Stimulated activated CD8-positive, alpha-beta memory T cell treated with anti-CD3 and anti-CD28 coated beads, Interleukin-12 subunit alpha, Interleukin-12 subunit beta, amount 100 ng/mL, for 4 hours (primary cell): Measurements from ENCODE around the gene TSPAN5.
"Not testable (repeated sequence)": the region's sequence is repeated elsewhere in the genome, so short reads cannot be mapped to it uniquely, and the experiment has no call there.

Experiments used
- DNase-seq: peaks from one replicate; pipeline ENCODE4 v3.0.0-alpha.2; 2020; ENCODE audit warnings: low read depth

TSPAN5 gene

DNA sequence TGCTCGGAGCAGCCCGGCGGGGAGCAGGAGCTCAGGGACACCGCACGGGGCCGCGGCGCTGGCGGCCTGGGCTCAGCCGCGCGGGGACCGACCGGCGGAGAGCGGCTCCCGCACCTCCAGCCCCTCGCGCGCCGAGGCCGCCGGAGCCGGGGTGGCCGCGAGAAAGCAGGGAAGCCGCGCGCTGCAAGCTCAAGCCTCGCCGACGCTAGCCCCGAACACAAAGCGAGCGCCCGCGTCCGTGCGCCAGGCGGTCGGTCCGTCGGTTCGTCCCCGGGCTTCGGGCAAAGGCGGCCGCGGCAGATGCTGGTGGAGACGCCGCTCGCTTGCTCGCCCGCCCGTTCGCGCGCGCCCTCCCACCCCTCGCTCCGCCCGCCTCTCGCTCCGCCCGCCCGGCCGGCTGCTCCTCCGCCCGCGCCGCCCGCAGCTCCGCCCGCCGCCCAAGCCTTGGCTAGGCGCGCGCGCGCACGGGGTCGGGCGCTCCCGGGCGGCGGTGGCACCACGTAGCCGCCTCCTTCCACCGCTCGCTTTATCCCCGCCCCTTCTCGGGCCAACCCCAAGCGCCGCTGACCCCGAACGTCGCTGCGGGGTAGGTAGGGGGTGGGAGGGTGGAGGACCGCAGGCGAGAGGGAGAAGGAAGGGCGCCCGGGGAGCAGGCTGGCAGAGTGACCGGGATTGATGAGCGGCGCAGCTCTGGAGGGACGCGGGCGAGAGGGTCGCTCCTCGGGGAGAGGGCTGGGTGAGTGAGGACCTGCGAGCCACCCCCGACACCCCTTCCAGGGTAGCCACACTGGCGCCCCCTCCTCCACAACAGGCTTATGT, at the start of gene TSPAN5:
Gene TSPAN5, minus strand, starts transcription at position 325 of the 819 bp plus-strand sequence.
- DNase-seq, result peak; percentile 82

DNA sequence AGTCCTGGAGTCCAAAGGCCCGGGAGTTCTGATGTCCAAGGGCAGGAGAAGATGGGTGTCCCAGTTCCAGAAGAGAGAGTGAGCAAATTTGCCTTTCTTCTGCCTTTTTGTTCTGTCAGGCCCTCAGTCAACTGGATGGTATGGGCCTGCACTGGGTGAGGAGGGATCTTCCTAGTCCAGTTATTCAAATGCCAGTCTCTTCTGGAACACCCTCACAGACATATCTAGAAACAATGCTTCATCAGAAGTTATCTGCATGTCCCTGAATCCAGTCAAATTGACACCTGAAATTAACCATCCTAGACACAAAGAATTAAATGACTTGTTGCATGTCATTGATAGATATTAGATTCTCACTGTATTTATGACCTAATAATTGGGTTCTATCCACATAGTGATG, 48.5 kb upstream of the TSPAN5 start:
- no peak for DNase-seq

DNA sequence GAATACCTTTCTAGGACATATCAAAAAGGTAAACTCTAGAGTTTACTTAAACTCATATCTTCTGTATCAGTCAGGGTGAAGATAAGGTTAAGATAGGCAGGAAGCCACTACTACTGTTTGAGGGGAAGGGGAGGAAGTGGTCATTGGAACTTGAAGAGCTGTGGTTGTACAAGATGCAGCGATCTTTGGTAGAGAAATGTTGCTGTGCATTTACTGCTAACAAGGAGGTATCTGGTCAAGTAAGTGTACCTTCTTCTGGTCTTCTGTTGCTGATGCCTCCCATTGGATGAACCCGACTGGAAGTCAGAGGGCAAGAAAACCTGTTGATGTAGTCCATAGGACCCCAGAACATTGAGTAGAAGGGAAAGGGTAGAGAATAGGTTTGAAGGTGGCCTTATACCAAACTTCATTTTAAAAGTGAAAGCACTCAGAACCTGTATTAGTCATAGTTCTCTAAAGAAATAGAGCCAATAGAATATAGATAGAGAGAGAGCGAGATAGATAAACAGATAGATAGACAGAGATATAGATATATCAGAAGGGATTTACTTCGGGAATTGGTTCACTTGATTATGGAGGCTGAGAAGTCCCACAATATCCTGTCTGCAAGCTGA, 47.9 kb upstream of the TSPAN5 start:
- DNase-seq, result peak; percentile 1

DNA sequence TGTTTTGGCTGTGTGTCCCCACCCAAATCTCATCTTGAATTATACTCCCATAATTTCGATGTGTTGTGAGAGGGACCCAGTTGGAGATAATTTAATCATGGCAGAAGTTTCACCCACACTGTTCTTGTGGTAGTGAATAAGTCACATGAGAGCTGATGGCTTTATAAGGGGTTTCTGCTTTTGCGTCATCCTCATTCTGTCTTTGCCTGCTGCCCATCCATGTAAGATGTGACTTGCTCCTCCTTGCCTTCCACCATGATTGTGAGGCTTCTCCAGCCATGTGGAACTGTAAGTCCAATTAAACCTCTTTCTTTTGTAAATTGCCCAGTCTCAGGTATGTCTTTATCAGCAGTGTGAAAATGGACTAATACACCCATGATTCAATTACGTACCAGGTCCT, 47.2 kb upstream of the TSPAN5 start:
- not testable (repeated sequence) for DNase-seq

DNA sequence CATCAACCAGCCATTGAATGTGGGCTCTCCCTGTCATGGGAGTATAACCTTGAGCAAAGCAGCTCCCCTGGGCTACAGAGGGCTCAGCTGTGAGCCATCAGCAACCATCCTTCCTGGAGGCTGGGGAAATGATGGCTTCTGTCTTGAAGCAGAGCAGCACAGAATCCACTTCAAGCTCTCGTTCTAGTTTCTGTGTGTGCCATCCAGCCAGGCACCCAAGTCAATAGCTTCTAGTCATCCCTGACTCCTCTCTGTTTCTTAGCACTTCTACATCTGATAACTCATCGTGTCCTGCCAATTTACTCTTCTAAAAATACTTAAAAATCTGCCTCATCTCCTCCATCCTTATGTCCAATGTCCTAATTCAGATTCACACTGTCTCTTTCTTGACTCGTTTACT, 42.2 kb upstream of the TSPAN5 start:
- no peak for DNase-seq

DNA sequence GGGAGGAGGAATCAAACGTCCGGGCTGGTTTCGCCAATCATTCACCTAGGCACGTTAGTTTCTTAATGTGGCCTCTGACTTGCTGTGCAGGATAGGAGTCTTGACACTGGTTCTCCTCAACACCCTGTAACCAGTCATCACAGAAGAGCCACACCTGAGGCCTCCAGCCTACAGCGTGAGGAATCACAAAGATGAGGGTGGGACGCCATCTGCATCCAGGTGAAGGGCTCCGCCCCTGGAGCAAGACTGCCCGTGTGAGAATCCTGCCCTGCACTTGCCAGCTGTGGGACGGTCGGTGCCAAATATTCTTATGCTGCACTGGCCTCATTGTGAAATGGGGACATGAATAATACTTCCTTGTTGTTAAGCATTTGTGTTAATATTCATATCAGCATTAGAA, 35.7 kb upstream of the TSPAN5 start:
- no peak for DNase-seq

DNA sequence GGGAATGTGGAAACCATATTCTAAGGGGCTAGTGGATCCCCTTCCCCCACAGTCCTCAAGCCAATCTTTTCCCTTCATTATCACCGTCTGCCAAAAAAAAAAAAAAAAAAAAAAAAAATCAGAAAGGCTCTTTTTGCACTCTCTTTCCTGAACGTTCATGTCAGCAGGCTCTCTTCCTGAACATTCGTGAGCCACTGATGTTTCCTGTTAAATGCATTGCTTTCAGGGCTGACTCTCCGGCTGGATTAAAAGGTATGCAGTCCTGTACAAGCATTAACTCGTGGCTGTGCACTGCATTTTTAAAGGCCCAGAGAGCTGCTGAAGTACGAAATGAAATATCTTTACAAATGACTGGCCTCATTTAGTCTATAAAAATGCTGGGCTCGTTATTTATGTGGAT, 34.0 kb upstream of the TSPAN5 start:
- DNase-seq, result no peak

DNA sequence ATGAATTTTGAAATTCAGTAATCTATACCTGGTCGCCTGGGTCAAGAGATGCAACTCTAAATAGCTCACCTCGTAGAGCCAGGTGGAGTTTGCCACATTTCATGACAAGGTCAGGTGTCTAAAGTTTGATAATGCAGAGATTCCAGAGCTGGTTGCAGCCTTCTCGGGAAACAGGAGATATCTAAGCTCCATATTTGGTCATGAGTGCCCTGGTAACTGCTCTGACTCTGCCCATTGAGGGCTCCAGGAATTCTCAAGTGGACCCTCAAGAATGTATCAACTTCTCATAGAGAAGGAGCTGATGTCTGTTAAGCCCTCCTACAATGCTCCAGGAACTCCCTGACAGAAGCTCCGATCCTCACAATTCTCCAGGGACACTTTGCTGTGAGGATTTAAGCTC, 33.2 kb upstream of the TSPAN5 start:
- DNase-seq, result no peak

DNA sequence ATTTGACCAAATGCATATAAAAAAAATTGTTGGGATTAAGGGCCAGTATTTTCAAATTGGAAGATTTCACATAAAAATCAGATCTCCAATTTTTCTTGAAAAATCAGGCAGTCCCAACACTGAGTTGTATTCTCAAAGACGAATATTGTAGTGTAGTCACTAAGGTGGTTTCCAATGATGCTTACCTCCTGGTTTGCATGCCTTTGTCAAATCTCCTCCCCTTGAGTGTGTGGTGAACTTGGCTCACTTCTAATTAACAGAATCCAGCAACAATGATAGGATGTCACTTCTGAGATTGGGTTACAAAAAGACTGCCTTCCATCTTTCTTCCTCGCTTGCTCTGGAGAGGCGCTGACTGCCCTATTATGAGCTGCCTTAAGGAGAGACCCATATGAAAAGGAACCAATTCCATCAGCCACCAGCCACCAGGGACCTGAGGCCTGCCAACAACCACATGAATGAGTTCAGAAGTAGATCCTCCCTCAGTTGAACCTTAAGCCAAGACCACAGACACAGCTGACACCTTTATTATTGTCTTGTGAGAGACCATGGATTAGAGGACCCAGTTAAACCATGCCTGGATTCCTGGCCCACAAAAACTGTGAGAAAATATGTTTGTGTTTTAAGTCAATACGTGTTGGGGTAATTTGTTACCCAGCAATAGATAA, 31.2 kb upstream of the TSPAN5 start:
- no peak for DNase-seq

DNA sequence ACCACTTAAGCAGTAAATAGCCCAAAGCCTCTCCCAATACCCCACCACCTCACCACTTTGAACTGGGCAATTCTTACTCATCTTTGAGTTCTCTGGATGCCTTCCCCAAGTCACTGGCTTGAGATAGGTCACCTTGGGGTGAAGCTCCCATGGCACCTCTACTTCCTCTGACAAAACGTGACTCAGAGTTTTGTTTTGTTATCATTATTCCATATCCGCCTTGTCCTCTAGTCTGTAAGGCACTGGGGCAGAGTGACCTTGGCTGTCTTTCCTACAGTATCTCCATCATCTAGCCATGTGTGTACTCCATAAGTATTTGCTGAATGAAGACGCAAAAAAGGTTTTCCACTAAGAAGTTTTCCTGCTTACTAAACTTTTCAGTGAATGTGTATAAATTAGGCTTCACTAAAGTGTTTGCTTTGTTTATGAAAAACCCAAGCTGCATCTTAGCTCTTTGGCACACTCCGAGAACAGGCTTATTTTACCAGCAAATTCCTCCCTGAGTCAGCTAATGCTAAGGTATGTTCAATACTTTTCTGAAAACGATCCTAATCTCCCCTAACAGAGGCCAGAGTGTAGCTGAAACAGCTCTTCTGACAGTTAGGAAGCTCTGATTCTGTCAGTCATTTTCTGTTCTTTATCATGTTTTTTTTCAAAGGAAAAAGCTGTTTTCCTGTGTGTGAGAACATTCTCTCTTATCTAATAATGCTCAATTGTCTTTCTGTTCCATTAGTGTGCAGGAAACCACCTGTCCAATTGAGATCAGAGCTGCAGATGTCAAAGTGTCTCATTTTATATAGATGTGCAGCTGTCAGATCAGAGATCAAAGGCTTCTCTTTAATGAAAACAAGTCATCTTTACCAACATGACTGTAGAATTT, 30.2 kb upstream of the TSPAN5 start:
- DNase-seq, result no peak

DNA sequence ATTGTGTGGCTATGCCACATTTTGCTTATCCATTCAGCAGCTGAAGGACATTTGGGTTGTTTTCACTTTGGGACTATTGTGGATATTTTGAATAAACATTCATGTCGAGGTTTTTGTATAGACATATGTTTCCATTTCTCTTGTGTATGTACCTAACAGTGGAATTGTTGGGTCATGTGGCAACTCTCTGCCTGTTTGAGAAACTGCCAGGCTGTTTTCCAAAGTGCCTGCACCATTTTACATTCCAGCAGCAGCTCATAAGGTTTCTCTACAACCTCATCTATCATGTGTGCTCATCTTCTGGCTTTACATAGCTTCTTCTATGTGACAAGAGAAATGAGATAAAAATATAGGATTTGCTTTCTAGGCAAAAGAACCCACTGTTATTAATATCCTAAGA, 29.5 kb upstream of the TSPAN5 start:
- DNase-seq, result no peak

DNA sequence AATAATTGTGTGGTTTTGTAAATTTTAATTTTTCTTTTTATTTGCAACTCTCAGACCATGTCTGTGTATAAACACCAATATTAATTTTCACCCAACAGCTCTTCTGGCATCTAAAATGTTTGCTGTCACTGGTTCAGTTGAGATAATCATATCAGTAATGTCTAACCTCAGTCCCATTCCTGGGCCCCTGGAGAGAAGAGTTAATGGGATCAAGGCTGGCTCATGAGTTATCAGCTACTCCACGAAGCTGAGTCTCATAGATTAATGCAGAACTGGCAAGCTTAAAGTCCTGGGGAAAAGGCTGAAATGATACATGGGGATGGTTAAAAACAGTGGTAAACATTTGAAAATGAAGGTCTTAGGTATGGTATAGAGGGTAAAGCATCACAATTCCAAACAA, 28.4 kb upstream of the TSPAN5 start:
- DNase-seq, result no peak

DNA sequence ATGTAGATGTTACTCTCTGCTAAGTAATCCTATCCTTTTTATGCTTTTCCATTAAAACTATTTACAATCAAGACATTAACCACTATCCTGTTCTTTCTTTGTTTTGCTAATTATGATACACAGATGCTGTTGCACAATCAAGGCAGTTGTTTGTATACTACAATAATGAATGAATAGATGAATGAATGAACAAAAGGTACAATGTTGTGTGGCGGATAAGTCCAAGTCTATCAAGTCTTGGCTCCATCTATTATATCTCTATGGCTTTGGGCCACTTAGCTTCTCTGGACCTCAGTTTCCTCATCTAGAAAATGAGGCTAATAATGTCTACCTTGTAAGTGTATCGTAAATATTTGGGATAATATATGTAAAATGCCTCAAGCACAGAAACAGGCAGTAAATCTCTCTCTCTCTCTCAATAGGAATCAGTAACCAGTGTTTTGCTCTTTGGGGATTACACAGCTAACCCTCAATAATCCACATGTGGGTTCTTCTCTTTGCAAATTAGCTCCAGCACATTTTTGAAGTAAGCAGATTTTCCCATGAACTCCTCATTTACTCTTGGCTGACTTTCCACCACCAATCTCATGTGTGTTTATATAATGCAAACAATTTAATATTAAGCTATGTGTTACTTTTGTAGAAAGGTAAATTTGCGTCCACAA, 27.8 kb upstream of the TSPAN5 start:
- DNase-seq, result no peak

DNA sequence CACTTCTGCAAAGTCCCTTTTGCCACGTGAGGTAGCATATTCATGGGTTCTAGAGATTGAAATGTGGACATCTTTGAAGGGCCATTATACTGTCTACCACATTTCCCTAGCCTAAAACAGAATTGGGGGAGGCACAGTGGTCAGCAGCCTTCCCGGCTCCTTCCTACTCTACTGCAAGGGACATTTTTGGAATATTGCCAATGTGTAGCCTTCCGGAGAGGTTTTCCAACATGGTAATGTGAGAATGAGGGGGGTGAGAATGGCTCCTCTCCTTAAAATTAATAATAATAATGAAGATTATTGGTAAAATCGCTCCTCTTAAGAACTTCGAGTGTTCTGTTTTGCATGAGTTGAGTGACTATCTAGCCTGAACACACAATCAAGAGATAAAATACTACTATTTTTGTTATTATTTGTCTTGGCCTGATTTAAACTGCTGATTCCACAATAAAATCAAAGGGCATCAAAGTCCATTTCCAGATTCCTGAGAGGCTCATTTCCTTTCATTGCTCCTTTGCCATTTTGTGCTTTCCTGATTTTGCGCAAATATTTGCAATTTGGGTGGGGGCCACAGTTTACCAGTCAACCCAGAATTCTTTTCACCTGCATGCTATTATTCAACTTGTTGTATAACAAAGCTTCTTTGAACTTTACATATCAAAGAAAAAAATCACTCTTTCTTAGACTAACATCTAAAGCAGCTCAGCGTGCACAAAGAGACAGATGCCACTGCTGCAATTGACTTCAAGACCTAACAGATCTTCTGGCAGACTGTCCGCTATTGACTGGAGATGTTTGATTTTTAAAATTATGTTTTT, 27.0 kb upstream of the TSPAN5 start:
- DNase-seq, result no peak

DNA sequence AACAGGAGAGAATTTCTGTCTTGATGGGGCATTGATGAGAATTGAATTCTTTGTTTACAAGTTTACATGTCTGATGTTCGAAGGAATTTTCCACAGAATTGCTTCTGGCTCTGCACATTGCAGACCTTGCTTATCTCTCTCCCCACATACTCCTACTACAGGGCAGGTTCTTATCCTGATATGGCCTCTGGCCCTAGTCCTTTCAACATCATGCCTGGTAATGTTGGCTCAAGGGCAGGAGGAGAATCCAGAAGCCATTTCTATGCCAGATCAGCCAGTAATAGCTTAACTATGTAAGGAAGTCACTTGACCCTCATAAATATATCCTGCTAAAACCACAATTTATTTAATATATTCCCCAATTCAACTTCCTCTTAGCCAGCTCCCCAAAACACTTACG, 24.3 kb upstream of the TSPAN5 start:
- no peak for DNase-seq

DNA sequence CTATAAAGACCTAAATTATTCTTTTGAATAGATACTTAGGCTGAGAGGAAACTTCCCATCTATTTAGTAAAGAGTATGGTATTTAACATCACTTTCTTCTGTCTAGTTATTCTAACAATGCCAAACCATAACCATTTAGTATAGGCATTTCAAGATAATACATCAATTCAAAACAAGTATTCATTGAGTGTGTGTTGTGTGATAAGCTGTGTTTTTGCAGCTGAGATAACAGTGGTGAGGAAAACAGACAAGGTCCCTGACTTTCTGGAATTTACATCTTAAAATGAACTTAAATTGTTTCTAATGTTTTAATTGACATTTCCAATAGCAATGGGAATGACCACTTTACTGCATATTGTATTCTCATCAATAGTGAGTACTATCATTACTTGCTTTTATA, 22.4 kb upstream of the TSPAN5 start:
- DNase-seq, result no peak

DNA sequence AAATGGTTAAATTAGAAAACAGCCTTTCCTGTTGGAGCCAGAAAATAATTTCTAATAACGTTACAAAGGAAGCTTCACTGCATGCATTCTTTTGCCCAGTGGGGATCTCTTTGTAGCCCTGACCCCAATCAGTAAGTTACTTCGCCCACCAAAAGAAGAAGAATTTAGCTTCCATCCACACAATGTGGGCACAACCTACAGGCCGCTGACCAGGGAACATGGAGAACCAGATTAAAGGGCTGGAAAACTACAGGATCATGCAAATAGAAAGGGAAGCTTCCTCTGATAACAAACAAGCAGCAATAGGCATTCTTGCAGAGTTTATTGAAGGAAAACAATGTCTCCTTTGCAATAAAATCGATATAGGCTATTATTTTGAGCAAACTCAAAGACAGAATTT, 21.3 kb upstream of the TSPAN5 start:
- DNase-seq, result no peak

DNA sequence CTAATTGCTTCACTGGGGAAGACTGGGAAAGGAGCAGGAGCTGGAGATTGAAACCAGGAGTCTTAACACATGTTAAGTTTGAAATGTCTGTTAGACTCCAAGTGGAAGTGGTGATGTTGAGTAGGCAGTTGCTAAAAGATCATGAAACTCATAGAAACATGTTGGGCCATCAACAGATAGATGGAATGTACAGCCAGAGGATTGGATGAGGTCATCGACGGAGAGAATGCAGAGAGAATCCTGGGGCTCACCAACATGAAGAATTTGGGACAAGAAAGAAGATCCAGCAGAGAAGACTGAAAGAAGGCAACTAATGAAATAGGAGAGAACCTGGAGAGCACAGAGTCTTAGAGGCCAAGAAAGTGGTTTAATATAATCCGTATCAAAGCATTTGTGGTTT, 19.4 kb upstream of the TSPAN5 start:
- no peak for DNase-seq

DNA sequence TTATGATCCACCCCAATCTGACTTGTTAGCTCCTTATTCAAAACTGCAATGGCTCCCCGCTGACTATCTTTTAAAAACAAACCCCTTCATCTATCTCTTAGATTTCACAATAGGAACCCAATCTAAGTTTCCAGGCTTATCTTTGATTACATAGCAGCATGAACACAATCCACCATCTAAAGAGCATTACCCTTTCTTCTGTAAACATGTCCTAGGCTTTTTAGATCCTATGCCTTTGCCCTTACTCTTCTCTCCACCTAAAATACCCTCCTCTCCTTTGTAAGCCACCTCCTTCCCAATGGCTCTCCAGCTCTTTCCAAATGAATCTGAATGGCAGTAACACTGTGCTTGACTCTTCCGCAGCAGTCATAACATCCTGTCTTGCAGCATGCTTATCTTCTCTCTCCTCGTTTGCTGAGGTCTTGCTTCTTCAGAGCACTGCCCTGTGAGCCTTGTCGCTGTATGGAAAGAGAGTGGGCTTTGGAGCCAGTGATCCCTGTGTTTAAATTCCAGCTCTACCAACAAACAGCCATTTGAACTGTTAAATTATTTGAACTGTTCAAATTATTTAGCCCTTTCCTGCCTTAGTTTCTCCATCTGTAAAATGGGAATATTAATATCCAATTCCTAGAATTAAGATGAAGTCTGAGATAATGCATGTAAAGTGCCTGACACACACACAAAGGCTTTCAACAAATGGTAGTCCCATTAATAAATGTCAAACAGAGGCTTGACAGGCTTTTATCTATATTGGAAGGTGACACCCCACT, 16.2 kb upstream of the TSPAN5 start:
- no peak for DNase-seq

DNA sequence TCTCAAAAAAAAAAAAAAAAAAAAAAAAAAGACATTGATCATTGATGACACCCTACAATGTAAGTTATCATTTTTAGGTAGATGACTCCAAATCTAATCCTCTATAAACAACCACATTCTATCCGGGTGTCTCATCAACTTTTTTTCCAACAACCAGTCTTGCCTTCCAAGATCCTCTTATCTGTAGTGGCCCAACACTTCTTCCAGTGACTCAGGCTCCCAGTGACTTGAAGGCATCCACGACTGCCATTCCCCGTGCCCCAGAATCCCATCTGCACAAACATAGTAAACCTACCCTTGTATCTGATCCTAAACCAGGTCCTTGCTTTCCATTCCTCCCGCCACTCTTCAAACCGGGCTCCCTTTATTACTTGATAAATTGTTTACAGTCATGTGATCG, 15.6 kb upstream of the TSPAN5 start:
- no peak for DNase-seq
